Left ventricle myocardium inferior (tissue), 1 donor: ENCODE results near the gene PRXL2A. TPM values are rescaled to one million over a fixed set of nuclear protein-coding genes. Genes with fewer than 3 reads are reported as not detected.
A peak's percentile ranks its signal among the peaks of the same experiment; 100 is the strongest.

ENCODE experiments used
- DNase-seq: peaks from one replicate; pipeline ENCODE4 v3.0.0-alpha.2; 2020
- H3K27ac ChIP-seq: fragments of 200-600 bp; replicated peaks from 2 replicates; pipeline ENCODE4 v1.8.0; 2021
- H3K27me3 ChIP-seq: fragments of 200-600 bp; 2 replicates; pipeline ENCODE4 v1.8.0; 2021; ENCODE audit warnings: low read depth
- H3K36me3 ChIP-seq: fragments of 200-600 bp; 2 replicates; pipeline ENCODE4 v1.8.0; 2021
- H3K4me1 ChIP-seq: fragments of 200-600 bp; 2 replicates; pipeline ENCODE4 v1.8.0; 2021
- H3K4me3 ChIP-seq: fragments of 200-600 bp; 2 replicates; pipeline ENCODE4 v1.8.0; 2021; ENCODE audit warnings: mild to moderate bottlenecking, moderate library complexity
- H3K9me3 ChIP-seq: fragments of 200-600 bp; replicated peaks from 2 replicates; pipeline ENCODE4 v1.8.0; 2021
- CTCF ChIP-seq: fragments of 200-600 bp; IDR thresholded peaks from 2 replicates; pipeline ENCODE4 v1.8.0; 2021; ENCODE audit warnings: antibody characterized with exemption, mild to moderate bottlenecking, borderline replicate concordance
- intact Hi-C: fragments of 100-400 bp; cut with micrococcal nuclease; formaldehyde crosslinking; loops from one replicate; pipeline ENCODE4 v1.11.0; 2022
- total RNA-seq: library from RNA; stranded (reverse); fragmentation: NEBNext Ultra II Directional; extraction: Animal tissue kit (Norgen Biotek cat#: 25700); gene quantifications from one replicate; pipeline ENCODE4 v1.2.1, GENCODE V29; 2021
- donor health status: DM: no; HTN: yes; CAD: no; lungs with severe emphysema.

The PRXL2A gene
- total RNA-seq, 1 donor from 2014 or later: 101 TPM

DNA sequence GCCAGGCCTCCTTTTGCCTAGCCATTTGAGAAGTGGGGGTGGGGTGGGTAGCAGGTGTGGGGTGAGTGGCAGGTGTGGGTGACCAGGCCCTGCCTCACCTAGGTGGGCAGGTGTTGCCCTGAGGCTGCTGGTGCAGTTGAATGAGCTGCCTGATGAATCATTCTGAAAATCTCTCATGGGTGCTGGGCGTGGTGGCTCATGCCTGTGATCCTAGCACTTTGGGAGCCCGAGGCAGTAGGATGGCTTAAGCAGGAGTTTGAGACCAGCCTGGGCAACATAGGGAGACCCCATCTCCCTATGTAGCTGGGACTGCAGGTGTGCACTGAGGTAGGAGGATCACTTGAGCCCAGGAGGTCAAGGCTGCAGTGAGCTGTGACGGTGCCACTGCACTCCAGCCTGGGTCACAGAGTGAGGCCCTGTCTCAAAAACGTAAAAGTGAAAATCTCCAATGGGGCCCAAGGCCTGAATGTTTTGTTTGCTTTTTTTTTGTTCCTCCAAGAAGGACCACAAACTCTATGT lies 63.4 kb downstream of the PRXL2A start:
- peaks cover 29% of the 10 kb centered on the region for H3K36me3 ChIP-seq
- peaks cover 100% of the 10 kb centered on the region for H3K4me1 ChIP-seq
- intact Hi-C loops: no loop called here
- TF ChIP-seq CTCF: no peak
- peak overlapping the region; percentile 13 for H3K4me3 ChIP-seq
- H3K9me3 ChIP-seq: no peaks in the 10 kb centered on the region
- no peak for DNase-seq
- H3K27ac ChIP-seq: peak overlapping the region; percentile 100
- H3K27me3 ChIP-seq: no peaks in the 10 kb centered on the region

DNA sequence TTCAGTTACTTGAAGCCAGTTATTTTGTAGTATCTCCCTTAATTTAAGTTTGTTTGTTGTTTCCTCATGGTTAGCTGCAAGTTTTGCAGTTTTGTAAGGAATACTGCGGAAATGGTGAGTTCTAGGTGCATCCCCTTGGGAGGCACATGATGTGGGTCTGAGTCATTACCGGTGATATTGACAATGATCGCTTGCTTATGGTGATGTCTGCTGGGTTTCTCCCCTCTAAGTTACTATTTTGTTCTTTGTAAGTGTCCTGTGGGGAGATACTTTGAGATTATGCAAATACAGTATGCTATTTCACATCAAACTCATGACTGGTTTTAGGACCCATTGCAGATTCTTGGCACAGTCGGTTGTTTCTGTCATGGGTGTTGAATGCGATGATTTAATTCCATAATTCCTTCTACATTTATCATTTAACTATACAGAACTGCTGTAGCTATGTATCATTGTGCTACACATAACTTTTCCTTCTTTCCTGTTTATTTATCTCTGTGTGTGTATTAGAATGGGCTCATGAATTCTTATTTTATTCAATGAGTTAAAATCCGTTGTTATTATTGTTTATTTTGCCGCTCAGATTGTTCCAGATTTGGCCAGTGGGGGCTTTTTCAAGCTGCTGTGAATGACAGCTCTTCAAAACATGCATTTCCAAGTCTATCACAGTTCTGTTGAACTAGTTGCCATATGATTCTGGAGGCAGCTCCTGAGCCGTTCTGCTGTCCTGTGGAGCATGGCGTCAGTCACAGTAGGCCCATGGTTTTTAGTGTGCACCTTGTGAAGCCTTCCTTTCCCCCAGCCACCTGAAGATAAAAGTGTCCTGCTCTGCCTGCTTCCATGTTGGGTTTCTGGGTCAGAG lies 64.1 kb downstream of the PRXL2A start:
- TF ChIP-seq CTCF: no peak
- Histone ChIP-seq H3K4me3 (peak overlapping the region; percentile 13), H3K27ac (peak overlapping the region; percentile 100), H3K4me1 (peaks cover 100% of the 10 kb centered on the region), H3K27me3 (no peaks in the 10 kb centered on the region), H3K9me3 (peaks cover under 1% of the 10 kb centered on the region), H3K36me3 (peaks cover 33% of the 10 kb centered on the region)
- no peak for DNase-seq
- intact Hi-C loops: no loop called here

DNA sequence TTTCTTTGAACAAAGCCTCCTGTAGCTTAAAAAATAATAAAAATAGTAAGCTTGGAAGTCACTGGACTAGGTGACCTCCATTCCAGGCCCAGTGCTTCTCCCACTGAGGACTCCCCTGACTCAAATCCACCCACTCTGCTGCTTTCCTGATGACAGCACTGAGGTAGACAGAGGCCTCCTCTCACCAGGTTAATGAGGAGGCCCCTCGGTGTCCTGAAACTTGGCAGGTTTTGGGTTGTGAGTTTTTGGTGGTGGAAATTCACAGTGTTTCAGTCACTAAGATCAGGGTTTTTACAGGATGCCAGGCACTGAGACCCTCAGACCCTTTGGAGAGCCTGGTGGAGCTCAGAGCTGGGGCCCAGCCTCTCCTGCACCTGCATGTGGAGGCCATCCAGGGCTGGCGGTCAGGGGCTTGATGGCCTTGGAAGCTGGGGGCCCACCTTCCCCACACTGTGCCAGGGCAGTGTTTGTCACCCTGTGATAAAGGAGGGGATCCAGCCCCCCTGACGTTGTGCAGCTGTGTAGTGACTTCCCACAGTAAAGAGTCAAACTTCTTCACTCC lies 64.8 kb downstream of the PRXL2A start:
- Histone ChIP-seq H3K27me3 (no peaks in the 10 kb centered on the region), H3K27ac (peak overlapping the region; percentile 100), H3K4me1 (peaks cover 100% of the 10 kb centered on the region), H3K4me3 (no peak overlapping the region), H3K36me3 (peaks cover 40% of the 10 kb centered on the region), H3K9me3 (peaks cover 8% of the 10 kb centered on the region)
- intact Hi-C loops: no loop called here
- TF ChIP-seq CTCF: no peak
- no peak for DNase-seq

- Histone ChIP-seq H3K27me3 (no peaks in the 10 kb centered on the region), H3K4me3 (no peak overlapping the region), H3K9me3 (peaks cover 13% of the 10 kb centered on the region), H3K4me1 (peaks cover 94% of the 10 kb centered on the region), H3K27ac (peak overlapping the region; percentile 100), H3K36me3 (peaks cover 41% of the 10 kb centered on the region)
- DNase-seq: no peak
- intact Hi-C loops: no loop called here
- TF ChIP-seq CTCF: no peak
Observed at GRCh38 chr10:80473692-80474596, 65.6 kb downstream of the PRXL2A start.

GRCh38 chr10:80474597-80474910 lies 66.2 kb downstream of the PRXL2A start:
- no peak overlapping the region for H3K4me3 ChIP-seq
- peak overlapping the region; percentile 100 for H3K27ac ChIP-seq
- no peak for DNase-seq
- H3K4me1 ChIP-seq: peaks cover 88% of the 10 kb centered on the region
- no peaks in the 10 kb centered on the region for H3K27me3 ChIP-seq
- intact Hi-C loops: no loop called here
- H3K36me3 ChIP-seq: peaks cover 36% of the 10 kb centered on the region
- H3K9me3 ChIP-seq: peaks cover 13% of the 10 kb centered on the region
- no peak for TF ChIP-seq CTCF
